Coronary artery (tissue), 2 donors: ENCODE data around the gene LCORL.
"Not testable (repeated sequence)": the region's sequence is repeated elsewhere in the genome, so short reads cannot be mapped to it uniquely, and the experiment has no call there.

ENCODE experiments used
- DNase-seq: peaks from one replicate; pipeline ENCODE4 v3.0.0-alpha.2; 2017; ENCODE audit warnings: low spot score
- H3K27ac ChIP-seq, 2 donors: fragments of 200-600 bp; sonication (generic); one replicate each; pipeline ENCODE4 v1.5.1; 2016 to 2019
- H3K4me3 ChIP-seq: fragments of 200-600 bp; sonication (generic); 2 replicates; pipeline ENCODE4 v1.5.1; 2016; ENCODE audit warnings: mild to moderate bottlenecking, moderate library complexity
- CTCF ChIP-seq: fragments of 200-600 bp; sonication (generic); IDR thresholded peaks from one replicate; pipeline ENCODE4 v1.5.1; 2019; ENCODE audit warnings: antibody characterized with exemption

Gene LCORL

GRCh38 chr4:17851959-17852358 lies 169.6 kb downstream of the LCORL start:
- TF ChIP-seq CTCF, result no peak
- Histone ChIP-seq H3K27ac (no peak overlapping the region), H3K4me3 (no peak overlapping the region)
- DNase-seq, result no peak

DNA sequence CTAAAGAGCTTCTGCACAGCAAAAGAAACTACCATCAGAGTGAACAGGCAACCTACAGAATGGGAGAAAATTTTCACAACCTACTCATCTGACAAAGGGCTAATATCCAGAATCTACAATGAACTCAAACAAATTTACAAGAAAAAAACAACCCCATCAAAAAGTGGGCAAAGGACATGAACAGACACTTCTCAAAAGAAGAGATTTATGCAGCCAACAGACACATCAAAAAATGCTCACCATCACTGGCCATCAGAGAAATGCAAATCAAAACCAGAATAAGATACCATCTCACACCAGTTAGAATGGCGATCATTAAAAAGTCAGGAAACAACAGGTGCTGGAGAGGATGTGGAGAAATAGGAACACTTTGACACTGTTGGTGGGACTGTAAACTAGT lies 171.3 kb downstream of the LCORL start:
- DNase-seq, H3K27ac ChIP-seq, H3K4me3 ChIP-seq: not testable (repeated sequence)

- DNase-seq, result no peak
- no peak for TF ChIP-seq CTCF
- Histone ChIP-seq H3K4me3 (no peak overlapping the region), H3K27ac (no peak overlapping the region)
Observed at GRCh38 chr4:17846266-17846665, 175.3 kb downstream of the LCORL start.

- Histone ChIP-seq H3K4me3 (no peak overlapping the region), H3K27ac (no peak overlapping the region)
- no peak for TF ChIP-seq CTCF
- no peak for DNase-seq
Observed at GRCh38 chr4:17823871-17824669, 197.5 kb downstream of the LCORL start.

- peak; percentile 33 for TF ChIP-seq CTCF
- no peak for DNase-seq
- Histone ChIP-seq H3K4me3 (no peak overlapping the region), H3K27ac (no peak overlapping the region)
Observed at GRCh38 chr4:17817027-17817426, 204.5 kb downstream of the LCORL start.

GRCh38 chr4:17816142-17816541 lies 205.4 kb downstream of the LCORL start:
- H3K27ac ChIP-seq, result no peak overlapping the region
- no peak overlapping the region for H3K4me3 ChIP-seq
- TF ChIP-seq CTCF, result no peak
- no peak for DNase-seq

GRCh38 chr4:17814140-17814539 lies 207.4 kb downstream of the LCORL start:
- no peak overlapping the region for H3K4me3 ChIP-seq
- no peak for TF ChIP-seq CTCF
- no peak for DNase-seq
- no peak overlapping the region for H3K27ac ChIP-seq
